ENCODE measurements around the gene CDKAL1. TPM values are rescaled to one million over a fixed set of nuclear protein-coding genes. Genes with fewer than 3 reads are reported as not detected.

Gene CDKAL1
- total and polyA plus RNA-seq, 10 of the 15 experiments (the other 5 are each of a cell fraction or from before 2014, with no cell fraction given): 10.7 to 26.9 (median 17.3) TPM

DNA sequence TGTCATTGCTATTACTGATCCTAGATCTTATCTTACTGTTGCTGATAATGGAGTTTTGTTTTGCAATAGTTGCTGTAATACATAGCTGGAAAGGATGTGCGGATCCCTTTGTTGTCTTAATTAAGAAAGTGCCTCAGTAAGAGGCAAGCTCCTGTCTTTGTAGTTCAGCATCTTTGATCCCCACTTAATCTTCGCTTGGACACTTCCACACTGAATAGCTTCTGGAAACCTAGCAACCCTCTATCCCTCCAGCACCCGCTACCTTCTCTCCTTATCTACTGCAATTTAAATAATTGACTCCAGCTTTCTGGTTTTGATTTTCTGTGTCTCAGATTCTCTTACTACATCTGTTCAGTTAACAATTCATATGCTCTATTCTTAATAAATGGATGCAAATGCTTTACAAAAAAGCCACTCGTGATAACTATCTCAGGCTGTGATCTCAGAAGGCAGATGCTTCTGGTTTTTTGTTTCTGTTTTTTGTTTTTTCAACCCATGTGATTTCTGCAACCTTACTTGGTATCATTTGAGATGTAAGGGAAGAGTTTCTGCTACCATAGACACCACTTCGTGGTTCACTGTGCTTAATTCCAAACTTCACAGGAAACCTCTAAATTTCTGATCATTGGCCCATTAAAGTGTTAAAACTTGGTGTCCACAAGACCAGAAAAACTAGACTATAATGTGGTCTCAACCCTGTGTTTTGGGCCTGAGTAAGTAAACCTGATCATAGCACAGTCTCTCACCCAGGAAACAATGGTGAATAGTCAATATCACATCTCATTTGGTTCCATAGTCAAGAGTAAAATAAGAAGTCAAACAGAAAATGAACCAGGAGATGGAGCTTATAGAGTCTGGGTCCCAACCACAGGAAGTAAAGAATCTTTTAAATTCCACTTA lies 707.2 kb downstream of the CDKAL1 start:
- Histone ChIP-seq H3K4me2 (ENCODE audit: control insufficient read depth, insufficient read depth) (no peak overlapping the region), H3K9me3 (replicated peaks; ENCODE audit: control insufficient read depth, insufficient read depth, low read length) (no peaks in the 10 kb centered on the region), H3K4me1 (ENCODE audit: control insufficient read depth, insufficient read depth, low read length) (no peaks in the 10 kb centered on the region), H4K20me1 (ENCODE audit: control insufficient read depth, insufficient read depth) (no peaks in the 10 kb centered on the region), H3K9ac (ENCODE audit: control insufficient read depth, insufficient read depth, low read length) (no peak overlapping the region), H3K36me3 (ENCODE audit: control insufficient read depth in 2 of 2, insufficient read depth in 2 of 2, low read length in 1 of 2) (no peaks in the 10 kb centered on the region), H3K79me2 (ENCODE audit: control insufficient read depth, insufficient read depth, low read length) (no peaks in the 10 kb centered on the region), H3K27me3 (replicated peaks in 1 of 2; ENCODE audit: control insufficient read depth in 2 of 2, insufficient read depth in 2 of 2, low read length in 1 of 2) (no peaks in the 10 kb centered on the region), H3K27ac (ENCODE audit: control insufficient read depth, insufficient read depth) (no peak overlapping the region), H3K4me3 (no peak overlapping the region), H2AFZ (ENCODE audit: control insufficient read depth, low read depth, low read length) (no peak overlapping the region)
- in situ Hi-C loops (cut with MboI): no loop called here
- no peak for FAIRE-seq
- peak; percentile 72 for ATAC-seq
- TF ChIP-seq RCOR1 (conservative IDR thresholded peaks at IDR 0.05; ENCODE audit: low read depth, low read length) (no peak), SREBF2 (IDR thresholded peaks at IDR 0.05; ENCODE audit: low read length) (no peak), RUNX3 (IDR thresholded peaks at IDR 0.05; ENCODE audit: low read length) (0 out of 2 replicates have a peak, but pooled peaks have one; percentile 11), MYB (IDR thresholded peaks at IDR 0.05; ENCODE audit: borderline replicate concordance, low read depth, low read length) (no peak), NBN (IDR thresholded peaks at IDR 0.05) (no peak), TCF3 (IDR thresholded peaks at IDR 0.05; ENCODE audit: borderline replicate concordance, insufficient read depth, low read depth, low read length) (no peak), CBX5 (IDR thresholded peaks at IDR 0.05; ENCODE audit: low read depth) (no peak), RBBP5 (conservative IDR thresholded peaks at IDR 0.05) (no peak)
- TF ChIP-seq, protein P1, sequence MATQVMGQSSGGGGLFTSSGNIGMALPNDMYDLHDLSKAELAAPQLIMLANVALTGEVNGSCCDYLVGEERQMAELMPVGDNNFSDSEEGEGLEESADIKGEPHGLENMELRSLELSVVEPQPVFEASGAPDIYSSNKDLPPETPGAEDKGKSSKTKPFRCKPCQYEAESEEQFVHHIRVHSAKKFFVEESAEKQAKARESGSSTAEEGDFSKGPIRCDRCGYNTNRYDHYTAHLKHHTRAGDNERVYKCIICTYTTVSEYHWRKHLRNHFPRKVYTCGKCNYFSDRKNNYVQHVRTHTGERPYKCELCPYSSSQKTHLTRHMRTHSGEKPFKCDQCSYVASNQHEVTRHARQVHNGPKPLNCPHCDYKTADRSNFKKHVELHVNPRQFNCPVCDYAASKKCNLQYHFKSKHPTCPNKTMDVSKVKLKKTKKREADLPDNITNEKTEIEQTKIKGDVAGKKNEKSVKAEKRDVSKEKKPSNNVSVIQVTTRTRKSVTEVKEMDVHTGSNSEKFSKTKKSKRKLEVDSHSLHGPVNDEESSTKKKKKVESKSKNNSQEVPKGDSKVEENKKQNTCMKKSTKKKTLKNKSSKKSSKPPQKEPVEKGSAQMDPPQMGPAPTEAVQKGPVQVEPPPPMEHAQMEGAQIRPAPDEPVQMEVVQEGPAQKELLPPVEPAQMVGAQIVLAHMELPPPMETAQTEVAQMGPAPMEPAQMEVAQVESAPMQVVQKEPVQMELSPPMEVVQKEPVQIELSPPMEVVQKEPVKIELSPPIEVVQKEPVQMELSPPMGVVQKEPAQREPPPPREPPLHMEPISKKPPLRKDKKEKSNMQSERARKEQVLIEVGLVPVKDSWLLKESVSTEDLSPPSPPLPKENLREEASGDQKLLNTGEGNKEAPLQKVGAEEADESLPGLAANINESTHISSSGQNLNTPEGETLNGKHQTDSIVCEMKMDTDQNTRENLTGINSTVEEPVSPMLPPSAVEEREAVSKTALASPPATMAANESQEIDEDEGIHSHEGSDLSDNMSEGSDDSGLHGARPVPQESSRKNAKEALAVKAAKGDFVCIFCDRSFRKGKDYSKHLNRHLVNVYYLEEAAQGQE (IDR thresholded peaks at IDR 0.05; ENCODE audit: low read depth, low read length): no peak
- ChIA-PET POLR2A (no interaction called here), SMC1A (ENCODE audit: uncharacterized antibody, unreplicated experiment) (interaction anchor here (0.9 to 1.8 kb wide), 5 partner anchors 9 to 45 kb away, joined by 3 to 8 read pairs (median 3); no protein-coding TSS in a partner anchor), CTCF (no interaction called here), RAD21 (ENCODE audit: unreplicated experiment) (no interaction called here)
- intact Hi-C loops (cut with micrococcal nuclease; ENCODE audit: unreplicated experiment): no loop called here
- 60% methylated on average over 5 of the region's 5 CpGs for WGBS (ENCODE audit: insufficient coverage, insufficient replicate concordance, low lambda C conversion rate, missing lambda C conversion rate)
- no TSS peak for BruUV-seq (replicated peaks)
- peak; percentile 24 for DNase-seq (ENCODE audit: low read depth, low spot score)
